GM12878 (cell line): ENCODE results near the gene CLTCL1. TPM values are rescaled to one million over a fixed set of nuclear protein-coding genes. Genes with fewer than 3 reads are reported as not detected.

Source experiments
- ATAC-seq: fragments of 200-7000 bp; cut with Tn5 transposase; 3 replicates; pipeline ENCODE4 v1.9.1; 2020; ENCODE audit warnings: mild to moderate bottlenecking, moderate library complexity
- BruUV-seq: library from RNA; stranded (reverse); fragments of 400-500 nt; replicated peaks from 2 replicates; lab custom pipeline; 2021; lab: Mats Ljungman, UMichigan
- CTCF ChIA-PET: fragments of 300-600 bp; sonication (Branson Sonifier 250); formaldehyde crosslinking; extraction: SDS; loops from one replicate; lab custom pipeline; 2021; ENCODE audit warnings: inconsistent platforms; lab: Yijun Ruan, JAX
- POLR2A ChIA-PET: fragments of 350-600 bp; formaldehyde crosslinking; extraction: SDS; loops from one replicate; lab custom pipeline; 2021; ENCODE audit warnings: inconsistent platforms; lab: Charles Lee
- RAD21 ChIA-PET: fragments of 300-600 bp; sonication (Branson Sonifier 250); formaldehyde crosslinking; loops from one replicate; lab custom pipeline; 2023; ENCODE audit warnings: antibody characterized with exemption; ENCODE audit not compliant: unreplicated experiment; lab: Charles Lee
- SMC1A ChIA-PET: fragments of 300-600 bp; sonication (Branson Sonifier 250); formaldehyde crosslinking; loops from one replicate; lab custom pipeline; 2023; ENCODE audit not compliant: unreplicated experiment, uncharacterized antibody; lab: Charles Lee
- DNase-seq: peaks from one replicate; pipeline ENCODE4 v3.0.0-alpha.2; 2011; ENCODE audit warnings: low read depth, low spot score
- FAIRE-seq: peaks from 3 replicates; lab custom pipeline; 2011; peaks lifted over from hg19 to GRCh38; lab: Jason Lieb, UNC
- H2AFZ ChIP-seq: 2 replicates; pipeline ENCODE4 v1.6.0; 2011; ENCODE audit warnings: low read depth, low read length, control low read depth; ENCODE audit not compliant: control insufficient read depth
- H3K27ac ChIP-seq: 2 replicates; pipeline ENCODE4 v1.5.1; 2011; ENCODE audit warnings: control low read depth; ENCODE audit not compliant: control insufficient read depth, insufficient read depth
- H3K27me3 ChIP-seq, 2 experiments: replicated peaks in 1 of 2; 2 replicates each; pipeline versions ENCODE4 v1.6.0 to v1.6.1; 2011; ENCODE audit warnings: low read length in 1 of 2; ENCODE audit not compliant: control insufficient read depth in 2 of 2, insufficient read depth in 2 of 2
- H3K36me3 ChIP-seq, 2 experiments: 2 replicates each; pipeline ENCODE4 v1.5.1; 2011; ENCODE audit warnings: low read length in 1 of 2; ENCODE audit not compliant: control insufficient read depth in 2 of 2, insufficient read depth in 2 of 2
- H3K4me1 ChIP-seq: 2 replicates; pipeline ENCODE4 v1.6.1; 2011; ENCODE audit warnings: mild to moderate bottlenecking, low read length, moderate library complexity, mixed read lengths; ENCODE audit not compliant: control insufficient read depth, insufficient read depth
- H3K4me2 ChIP-seq: 2 replicates; pipeline ENCODE4 v1.6.0; 2011; ENCODE audit warnings: control low read depth; ENCODE audit not compliant: control insufficient read depth, insufficient read depth
- H3K4me3 ChIP-seq: fragments of 200-600 bp; sonication (generic); 2 replicates; pipeline ENCODE4 v1.5.1; 2016
- H3K79me2 ChIP-seq: 2 replicates; pipeline ENCODE4 v1.6.0; 2011; ENCODE audit warnings: low read length; ENCODE audit not compliant: control insufficient read depth, insufficient read depth
- H3K9ac ChIP-seq: 2 replicates; pipeline ENCODE4 v1.8.0; 2011; ENCODE audit warnings: low read length, control low read depth, mixed read lengths; ENCODE audit not compliant: control insufficient read depth, insufficient read depth
- H3K9me3 ChIP-seq: replicated peaks from 3 replicates; pipeline ENCODE4 v1.5.1; 2011; ENCODE audit warnings: mild to moderate bottlenecking, low read length; ENCODE audit not compliant: control insufficient read depth, insufficient read depth
- H4K20me1 ChIP-seq: 2 replicates; pipeline ENCODE4 v1.6.0; 2011; ENCODE audit not compliant: control insufficient read depth, insufficient read depth
- CREM ChIP-seq: IDR thresholded peaks from 2 replicates; pipeline ENCODE4 v1.6.1; 2014; ENCODE audit warnings: antibody characterized with exemption, low read depth
- SRF ChIP-seq, 2 experiments: IDR thresholded peaks; 2 replicates each; pipeline ENCODE4 v1.6.1; 2011; ENCODE audit warnings: low read depth in 2 of 2, low read length in 2 of 2, mild to moderate bottlenecking in 1 of 2, moderate library complexity in 1 of 2
- ZNF274 ChIP-seq: IDR thresholded peaks from one replicate; pipeline ENCODE4 v1.8.0; 2011; ENCODE audit not compliant: insufficient read length, insufficient read depth
- WGBS: methylation state at CpG from one replicate; pipeline ENCODE4 v1.1.6; 2016; ENCODE audit warnings: low lambda C conversion rate; ENCODE audit not compliant: insufficient replicate concordance, insufficient coverage; ENCODE audit errors: missing lambda C conversion rate; 5-methylcytosine and 5-hydroxymethylcytosine counted together
- in situ Hi-C: fragments of 300-500 bp; cut with MboI; formaldehyde crosslinking; loops from 9 replicates; pipeline ENCODE4 v1.14.3; 2018; ENCODE audit warnings: mixed read lengths
- intact Hi-C: fragments of 100-400 bp; cut with micrococcal nuclease; formaldehyde crosslinking; loops from one replicate; pipeline ENCODE4 v1.14.2; 2022; ENCODE audit not compliant: unreplicated experiment
- polyA plus RNA-seq, 11 experiments: library from polyadenylated mRNA; depleted of rRNA in 4 of 11; unstranded in 6 of 11; stranded (reverse) in 5 of 11; fragments of >200 nt; fragmentation: Nextera tagmentation in 4 of 11; fragmentation: Illumina TruSeq in 1 of 11; extraction: Ambion mirVana in 4 of 11; extraction: Trizol in 1 of 11; gene quantifications; 1 replicate in 1 of 11; 2 replicates in 10 of 11; pipeline versions ENCODE4 v1.2.1 to v1.2.3, GENCODE V29; 2011 to 2016; ENCODE audit warnings: inconsistent platforms in 2 of 11, missing spikeins in 2 of 11, low read depth in 1 of 11
- total RNA-seq, 4 experiments: library from RNA; depleted of rRNA in 3 of 4; stranded (reverse); fragments of >200 nt in 3 of 4; fragmentation: Illumina TruSeq in 1 of 4; extraction: Trizol in 1 of 4; gene quantifications; 2 replicates each; pipeline versions ENCODE4 v1.2.1 to v1.2.3, GENCODE V29; 2013 to 2021

The CLTCL1 gene
- total and polyA plus RNA-seq, 10 of the 15 experiments (the other 5 are each of a cell fraction or from before 2014, with no cell fraction given) = under 0.01 to 0.35 (median 0.12) TPM; not detected in 2

- TF ChIP-seq ZNF274 (no peak), SRF (IDR thresholded peaks at IDR 0.05; ENCODE audit: low read depth in 2 of 2, low read length in 2 of 2) (no peak)
Observed at GRCh38 chr22:19169947-19170318, 121.6 kb downstream of the CLTCL1 start (continued).

- 21% methylated on average over 58 of the region's 58 CpGs for WGBS
- intact Hi-C loops = no loop called here
- Histone ChIP-seq H3K4me1 (peaks cover 22% of the 10 kb centered on the region), H3K27me3 (peaks cover 5 to 11% of the 10 kb centered on the region in 2 experiments; a peak in 3 of 4 replicates), H3K4me2 (no peak overlapping the region), H3K9me3 (no peaks in the 10 kb centered on the region), H3K9ac (no peak overlapping the region), H2AFZ (no peak overlapping the region), H3K36me3 (peaks cover 0 to 1% of the 10 kb centered on the region in 2 experiments; a peak in 2 of 4 replicates), H3K4me3 (no peak overlapping the region)
- ATAC-seq = no peak
- POLR2A ChIA-PET = interaction anchor here (0.5 kb wide), 1 partner anchor 10 kb away, joined by 3 read pairs; no protein-coding TSS in a partner anchor
- FAIRE-seq = no peak
- no TSS peak for BruUV-seq
- in situ Hi-C loops = no loop called here
- no peak for TF ChIP-seq CREM
- TF ChIP-seq, all 136 proteins: peak for 0
- RAD21 ChIA-PET = no interaction called here
- Histone ChIP-seq H3K27ac (no peak overlapping the region), H3K79me2 (peaks cover 30% of the 10 kb centered on the region), H4K20me1 (no peaks in the 10 kb centered on the region)
- DNase-seq = no peak
- SMC1A ChIA-PET = no interaction called here
- CTCF ChIA-PET = interaction anchor here (1.8 kb wide), 1 partner anchor 10 kb away, joined by 4 read pairs; no protein-coding TSS in a partner anchor
Observed at GRCh38 chr22:19169002-19169946, 122.2 kb downstream of the CLTCL1 start.
